ENCODE data around the gene P2RY6. TPM values are rescaled to one million over a fixed set of nuclear protein-coding genes. Genes with fewer than 3 reads are reported as not detected.

Gene P2RY6
- total RNA-seq, 2 experiments from 2014 or later: not detected

DNA sequence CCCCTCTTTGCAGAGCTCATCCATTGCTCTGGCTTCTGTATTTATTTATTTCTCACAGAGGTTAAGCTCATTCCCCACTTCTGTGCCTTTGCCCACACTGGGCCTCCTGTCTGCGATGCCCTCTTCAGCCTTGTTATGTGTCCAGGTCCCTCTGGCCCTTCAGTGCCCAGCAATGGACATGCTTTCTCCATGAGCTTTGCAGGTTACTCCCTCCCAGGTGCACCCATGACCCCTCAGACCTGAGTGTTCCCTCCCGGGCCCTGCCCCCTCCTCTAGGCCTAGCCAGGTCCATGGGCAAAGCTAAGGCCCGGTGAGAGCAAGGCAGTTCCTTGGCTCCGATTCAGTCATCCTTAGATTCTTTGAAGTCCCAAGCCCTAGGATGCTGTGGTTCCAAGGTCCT is 18.4 kb downstream of the P2RY6 start:
- CTCF ChIA-PET (ENCODE audit: unreplicated experiment): interaction anchor here (1.0 kb wide), 1 partner anchor 103 kb away, joined by 3 read pairs; no protein-coding TSS in a partner anchor
- BruUV-seq (replicated peaks): no TSS peak
- intact Hi-C loops (cut with micrococcal nuclease; ENCODE audit: unreplicated experiment): no loop called here

DNA sequence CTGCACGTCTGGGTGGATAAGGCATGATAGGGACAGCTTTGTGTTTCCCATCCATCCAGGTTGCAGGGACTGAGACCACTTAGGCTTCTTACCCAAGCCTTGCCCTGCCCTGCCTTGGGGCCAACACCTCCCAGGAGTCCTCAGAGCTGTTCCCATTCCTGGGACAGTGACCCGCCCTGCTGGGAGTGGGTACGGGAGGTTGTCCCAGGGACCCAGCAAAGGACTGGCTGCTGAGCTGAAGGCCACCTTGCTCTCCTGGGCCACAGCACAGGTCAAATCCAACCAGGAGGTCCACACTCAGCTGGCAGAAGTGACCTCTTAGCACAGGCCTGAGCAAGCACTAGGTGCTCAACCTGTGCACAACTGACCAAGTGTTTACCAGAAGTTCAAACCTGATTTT is 19.1 kb downstream of the P2RY6 start:
- Histone ChIP-seq H3K4me3 (ENCODE audit: low read depth, low read length, poor library complexity, severe bottlenecking) (no peak overlapping the region), H3K4me1 (ENCODE audit: insufficient read depth, low read length, poor library complexity, severe bottlenecking) (peaks cover 19% of the 10 kb centered on the region), H3K79me2 (ENCODE audit: insufficient read depth, low read depth, low read length) (no peaks in the 10 kb centered on the region), H3K9me3 (ENCODE audit: low read length) (no peaks in the 10 kb centered on the region), H3K4me2 (ENCODE audit: low read length) (no peak overlapping the region), H3K9me2 (ENCODE audit: insufficient read depth, low read length) (no peaks in the 10 kb centered on the region), H2AFZ (ENCODE audit: low read length) (no peak overlapping the region), H3K36me3 (ENCODE audit: insufficient read depth, low read length) (no peaks in the 10 kb centered on the region), H4K20me1 (ENCODE audit: insufficient read depth, low read length) (no peaks in the 10 kb centered on the region), H3K27ac (ENCODE audit: low read depth, low read length, poor library complexity, severe bottlenecking) (no peak overlapping the region)
- CTCF ChIA-PET (ENCODE audit: unreplicated experiment): interaction anchor here (0.9 kb wide), 1 partner anchor 21 kb away, joined by 6 read pairs; no protein-coding TSS in a partner anchor
- POLR2A ChIA-PET: no interaction called here
- no peak for DNase-seq (ENCODE audit: low spot score)
- no TSS peak for BruUV-seq (replicated peaks)
- no peak for TF ChIP-seq EZH2phosphoT487 (IDR thresholded peaks at IDR 0.05; ENCODE audit: borderline replicate concordance, low read depth, low read length)
- TF ChIP-seq, protein P1, sequence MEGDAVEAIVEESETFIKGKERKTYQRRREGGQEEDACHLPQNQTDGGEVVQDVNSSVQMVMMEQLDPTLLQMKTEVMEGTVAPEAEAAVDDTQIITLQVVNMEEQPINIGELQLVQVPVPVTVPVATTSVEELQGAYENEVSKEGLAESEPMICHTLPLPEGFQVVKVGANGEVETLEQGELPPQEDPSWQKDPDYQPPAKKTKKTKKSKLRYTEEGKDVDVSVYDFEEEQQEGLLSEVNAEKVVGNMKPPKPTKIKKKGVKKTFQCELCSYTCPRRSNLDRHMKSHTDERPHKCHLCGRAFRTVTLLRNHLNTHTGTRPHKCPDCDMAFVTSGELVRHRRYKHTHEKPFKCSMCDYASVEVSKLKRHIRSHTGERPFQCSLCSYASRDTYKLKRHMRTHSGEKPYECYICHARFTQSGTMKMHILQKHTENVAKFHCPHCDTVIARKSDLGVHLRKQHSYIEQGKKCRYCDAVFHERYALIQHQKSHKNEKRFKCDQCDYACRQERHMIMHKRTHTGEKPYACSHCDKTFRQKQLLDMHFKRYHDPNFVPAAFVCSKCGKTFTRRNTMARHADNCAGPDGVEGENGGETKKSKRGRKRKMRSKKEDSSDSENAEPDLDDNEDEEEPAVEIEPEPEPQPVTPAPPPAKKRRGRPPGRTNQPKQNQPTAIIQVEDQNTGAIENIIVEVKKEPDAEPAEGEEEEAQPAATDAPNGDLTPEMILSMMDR (conservative IDR thresholded peaks at IDR 0.05; ENCODE audit: low read length): no peak
- intact Hi-C loops (cut with micrococcal nuclease; ENCODE audit: unreplicated experiment): no loop called here

More for the DNA sequence above, 18.4 kb downstream of the P2RY6 start:
- Histone ChIP-seq H3K9me3 (ENCODE audit: low read length) (no peaks in the 10 kb centered on the region), H3K4me3 (ENCODE audit: low read depth, low read length, poor library complexity, severe bottlenecking) (no peak overlapping the region), H3K4me1 (ENCODE audit: insufficient read depth, low read length, poor library complexity, severe bottlenecking) (peaks cover 19% of the 10 kb centered on the region), H2AFZ (ENCODE audit: low read length) (no peak overlapping the region), H3K36me3 (ENCODE audit: insufficient read depth, low read length) (no peaks in the 10 kb centered on the region), H4K20me1 (ENCODE audit: insufficient read depth, low read length) (no peaks in the 10 kb centered on the region), H3K79me2 (ENCODE audit: insufficient read depth, low read depth, low read length) (no peaks in the 10 kb centered on the region), H3K4me2 (ENCODE audit: low read length) (no peak overlapping the region), H3K27ac (ENCODE audit: low read depth, low read length, poor library complexity, severe bottlenecking) (no peak overlapping the region), H3K9me2 (ENCODE audit: insufficient read depth, low read length) (no peaks in the 10 kb centered on the region)
- POLR2A ChIA-PET: no interaction called here
- no peak for DNase-seq (ENCODE audit: low spot score)
- TF ChIP-seq, protein P1 (conservative IDR thresholded peaks at IDR 0.05; ENCODE audit: low read length): no peak
- no peak for TF ChIP-seq EZH2phosphoT487 (IDR thresholded peaks at IDR 0.05; ENCODE audit: borderline replicate concordance, low read depth, low read length)

DNA sequence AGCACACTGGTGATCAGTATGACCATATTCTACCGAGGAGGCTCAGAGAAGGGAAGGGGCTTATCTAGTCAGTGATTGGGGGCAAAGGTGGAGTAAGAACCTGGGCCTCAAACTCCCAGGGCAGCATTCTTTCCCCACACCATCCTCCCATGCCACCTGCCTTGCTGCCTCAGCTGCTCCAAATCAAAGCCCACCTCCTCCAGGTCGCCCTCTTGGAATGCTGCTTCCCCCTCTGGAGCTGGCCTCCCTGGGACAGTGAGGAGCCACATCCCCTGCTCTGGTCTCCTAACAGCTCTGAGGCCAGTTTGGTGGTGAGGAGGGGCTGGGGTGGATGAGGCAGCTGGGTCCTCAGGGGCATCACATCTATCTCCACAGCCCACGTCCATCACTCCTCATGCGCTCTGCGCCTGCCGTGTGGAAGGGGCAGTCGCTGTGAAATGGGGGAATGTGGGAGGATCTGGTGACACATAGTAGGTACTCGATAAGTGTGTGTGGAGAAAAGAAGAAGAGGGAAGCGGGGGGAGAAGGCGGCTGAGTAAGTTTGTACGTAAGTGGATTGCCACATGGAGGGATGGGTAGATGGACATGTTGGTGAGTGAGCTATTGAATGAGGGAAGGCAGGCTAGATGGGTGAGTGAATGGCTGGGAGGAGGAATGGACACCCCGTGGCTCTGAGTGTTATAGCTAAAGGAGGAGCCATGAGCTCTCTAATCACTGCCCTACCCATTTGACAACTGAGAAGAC is 19.8 kb downstream of the P2RY6 start:
- no peaks in the 10 kb centered on the region for H3K36me3 ChIP-seq (ENCODE audit: insufficient read depth, low read length)
- no peaks in the 10 kb centered on the region for H3K9me2 ChIP-seq (ENCODE audit: insufficient read depth, low read length)
- no peak for TF ChIP-seq EZH2phosphoT487 (IDR thresholded peaks at IDR 0.05; ENCODE audit: borderline replicate concordance, low read depth, low read length)
- TF ChIP-seq, protein P1 (conservative IDR thresholded peaks at IDR 0.05; ENCODE audit: low read length): no peak
- H3K27ac ChIP-seq (ENCODE audit: low read depth, low read length, poor library complexity, severe bottlenecking): no peak overlapping the region
- H2AFZ ChIP-seq (ENCODE audit: low read length): no peak overlapping the region
- intact Hi-C loops (cut with micrococcal nuclease; ENCODE audit: unreplicated experiment): no loop called here
- H4K20me1 ChIP-seq (ENCODE audit: insufficient read depth, low read length): no peaks in the 10 kb centered on the region
- CTCF ChIA-PET (ENCODE audit: unreplicated experiment): interaction anchor here (0.9 kb wide), 1 partner anchor 22 kb away, joined by 6 read pairs; no protein-coding TSS in a partner anchor
- DNase-seq (ENCODE audit: low spot score): no peak
- H3K9me3 ChIP-seq (ENCODE audit: low read length): no peaks in the 10 kb centered on the region
- POLR2A ChIA-PET: interaction anchor here (0.5 kb wide), 1 partner anchor 8 kb away, joined by 4 read pairs; no protein-coding TSS in a partner anchor
- no TSS peak for BruUV-seq (replicated peaks)
- no peak overlapping the region for H3K4me3 ChIP-seq (ENCODE audit: low read depth, low read length, poor library complexity, severe bottlenecking)
- no peaks in the 10 kb centered on the region for H3K79me2 ChIP-seq (ENCODE audit: insufficient read depth, low read depth, low read length)
- H3K4me2 ChIP-seq (ENCODE audit: low read length): no peak overlapping the region
- peaks cover 19% of the 10 kb centered on the region for H3K4me1 ChIP-seq (ENCODE audit: insufficient read depth, low read length, poor library complexity, severe bottlenecking)
